Liver (tissue), 9 donors: ENCODE measurements around the gene DNAJC11. TPM values are rescaled to one million over a fixed set of nuclear protein-coding genes. Genes with fewer than 3 reads are reported as not detected.

ENCODE experiments used
- DNase-seq: peaks from one replicate; pipeline ENCODE4 v3.0.0-alpha.2; 2017; ENCODE audit warnings: low spot score
- H3K27ac ChIP-seq, 2 donors: one replicate each; pipeline ENCODE4 v1.7.0; 2013; ENCODE audit warnings: inconsistent platforms in 2 of 2, low read length in 2 of 2, control low read depth in 1 of 2, low read depth in 1 of 2, mild to moderate bottlenecking in 1 of 2
- H3K27me3 ChIP-seq, 4 donors: one replicate each; pipeline versions ENCODE4 v1.6.1 to v1.7.0; 2013; ENCODE audit warnings: low read length in 3 of 4, inconsistent platforms in 1 of 4, mild to moderate bottlenecking in 1 of 4, moderate library complexity in 1 of 4; ENCODE audit not compliant: control insufficient read depth in 4 of 4, insufficient read depth in 4 of 4
- H3K36me3 ChIP-seq, 4 donors: one replicate each; pipeline versions ENCODE4 v1.6.1 to v1.7.0; 2013; ENCODE audit warnings: low read length in 3 of 4, mild to moderate bottlenecking in 3 of 4, low read depth in 1 of 4, moderate library complexity in 1 of 4; ENCODE audit not compliant: control insufficient read depth in 4 of 4, insufficient read depth in 3 of 4
- H3K4me1 ChIP-seq, 4 donors: one replicate each; pipeline versions ENCODE4 v1.6.1 to v1.7.0; 2013; ENCODE audit warnings: low read length in 3 of 4, mild to moderate bottlenecking in 3 of 4, moderate library complexity in 1 of 4; ENCODE audit not compliant: control insufficient read depth in 4 of 4, insufficient read depth in 4 of 4
- H3K4me3 ChIP-seq, 3 donors: one replicate each; pipeline versions ENCODE4 v1.6.1 to v1.7.0; 2013; ENCODE audit warnings: low read length in 3 of 3, control low read depth in 1 of 3, low read depth in 1 of 3, mild to moderate bottlenecking in 1 of 3
- H3K9ac ChIP-seq, 2 donors: one replicate each; pipeline ENCODE4 v1.7.0; 2013; ENCODE audit warnings: low read length in 2 of 2, mild to moderate bottlenecking in 2 of 2, moderate library complexity in 2 of 2, control low read depth in 1 of 2, low read depth in 1 of 2
- H3K9me3 ChIP-seq, 4 donors: one replicate each; pipeline versions ENCODE4 v1.6.1 to v1.7.0; 2013; ENCODE audit warnings: low read length in 3 of 4; ENCODE audit not compliant: control insufficient read depth in 4 of 4
- EGR1 ChIP-seq, 2 donors: IDR thresholded peaks; 2 replicates each; pipeline ENCODE4 v1.6.1; 2016 to 2018; ENCODE audit warnings: antibody characterized with exemption in 2 of 2, low read depth in 2 of 2
- FOXA1 ChIP-seq: IDR thresholded peaks from 2 replicates; pipeline ENCODE4 v1.6.1; 2016; ENCODE audit warnings: antibody characterized with exemption
- HNF4A ChIP-seq, 2 donors: conservative IDR thresholded peaks; 2 replicates each; pipeline ENCODE4 v1.6.1; 2016; ENCODE audit warnings: antibody characterized with exemption in 2 of 2, mild to moderate bottlenecking in 2 of 2
- HNF4G ChIP-seq: IDR thresholded peaks from 2 replicates; pipeline ENCODE4 v1.6.1; 2016; ENCODE audit warnings: antibody characterized with exemption
- RAD21 ChIP-seq, 2 donors: IDR thresholded peaks; 2 replicates each; pipeline ENCODE4 v1.6.1; 2016; ENCODE audit warnings: antibody characterized with exemption in 2 of 2, mild to moderate bottlenecking in 2 of 2
- RXRA ChIP-seq, 2 donors: IDR thresholded peaks; 2 replicates each; pipeline ENCODE4 v1.6.1; 2017 to 2018; ENCODE audit warnings: antibody characterized with exemption in 2 of 2, mild to moderate bottlenecking in 1 of 2
- SP1 ChIP-seq: IDR thresholded peaks from 2 replicates; pipeline ENCODE4 v1.6.1; 2018; ENCODE audit warnings: antibody characterized with exemption, mild to moderate bottlenecking
- TAF1 ChIP-seq: conservative IDR thresholded peaks from 2 replicates; pipeline ENCODE4 v1.6.1; 2016; ENCODE audit warnings: antibody characterized with exemption, mild to moderate bottlenecking
- YY1 ChIP-seq: IDR thresholded peaks from 2 replicates; pipeline ENCODE4 v1.6.1; 2016; ENCODE audit warnings: antibody characterized with exemption, mild to moderate bottlenecking
- WGBS: extraction: QIAGEN DNeasy Blood & Tissue Kit; methylation state at CpG from one replicate; pipeline ENCODE4 v1.1.7; 2013; 5-methylcytosine and 5-hydroxymethylcytosine counted together
- polyA plus RNA-seq, 2 donors: library from polyadenylated mRNA; stranded (reverse) in 1 of 2; unstranded in 1 of 2; fragments of 200-250 nt in 1 of 2; fragments of >200 nt in 1 of 2; fragmentation: Nextera tagmentation in 1 of 2; extraction: Ambion mirVana in 1 of 2; gene quantifications; one replicate each; pipeline versions ENCODE4 v1.2.1 to v1.2.3, GENCODE V29; 2013 to 2015
- total RNA-seq, 2 donors: library from RNA; depleted of rRNA; stranded (reverse); fragments of >200 nt; gene quantifications; one replicate each; pipeline ENCODE4 v1.2.3, GENCODE V29; 2014
- TF ChIP-seq, protein P1 (sequence below): IDR thresholded peaks from 2 replicates; pipeline ENCODE4 v1.6.1; 2016; ENCODE audit warnings: antibody characterized with exemption, mild to moderate bottlenecking
- TF ChIP-seq, protein P2 (sequence below): fragments of 150-350 bp; IDR thresholded peaks from 2 replicates; pipeline ENCODE4 v1.5.1; 2017; ENCODE audit warnings: improper control_type of control experiment, low read depth, low read length; ENCODE audit not compliant: missing input control
- TF ChIP-seq, protein P3 (sequence below): IDR thresholded peaks from 2 replicates; pipeline ENCODE4 v1.6.1; 2016; ENCODE audit warnings: antibody characterized with exemption
- donor health status: healthy.
- donor health status: healthy.
- donor health status: healthy.
- donor health status: healthy.
- donor health status: healthy.

Gene DNAJC11
- total and polyA plus RNA-seq, 4 donors: 16.5 to 36.1 (median 23.8) TPM

DNA sequence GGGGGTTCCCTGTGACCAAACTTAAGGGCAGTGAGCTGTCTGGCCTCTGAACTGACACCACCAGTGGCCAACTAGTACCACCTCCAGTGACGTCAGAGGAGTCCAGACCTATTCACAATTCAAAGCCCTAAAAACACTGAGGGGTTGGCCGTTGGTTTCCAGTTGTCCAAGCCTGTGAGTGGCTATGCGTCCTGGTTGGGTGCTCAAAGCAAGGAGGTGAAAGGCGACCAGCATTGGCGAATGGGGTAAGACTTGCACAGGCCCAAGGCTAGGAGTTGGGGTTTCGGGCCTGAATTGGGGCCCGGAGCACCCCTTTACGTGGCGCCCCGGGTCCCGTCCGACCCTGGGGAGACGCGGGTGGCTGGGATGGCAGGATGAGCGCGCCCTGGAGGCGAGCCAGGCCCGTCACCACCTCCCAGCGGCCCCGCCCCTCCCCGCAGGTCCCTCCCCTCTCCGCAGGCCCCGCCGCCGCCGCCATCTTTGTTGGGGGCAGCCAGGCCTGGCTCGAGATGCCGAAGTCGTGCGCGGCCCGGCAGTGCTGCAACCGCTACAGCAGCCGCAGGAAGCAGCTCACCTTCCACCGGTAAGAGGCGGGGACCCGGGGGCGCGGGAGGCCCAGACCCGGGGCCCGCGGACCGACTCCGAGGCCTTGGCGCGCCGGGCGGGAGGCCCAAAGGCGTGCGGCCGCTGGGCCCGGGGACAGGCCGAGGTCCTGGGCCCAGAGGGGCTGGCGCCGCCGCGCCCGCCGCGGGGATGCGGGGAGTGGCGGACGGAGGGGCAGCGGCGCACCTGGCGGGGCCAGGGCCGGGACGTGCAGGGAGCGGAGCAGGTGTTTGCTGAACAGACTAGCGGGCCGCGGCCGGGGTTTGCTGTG is 76.7 kb downstream of the DNAJC11 start, which contains the start of gene THAP3:
Gene THAP3, plus strand, starts transcription at position 159 of the 874 bp plus-strand sequence. Its CDS starts 351 bp downstream, at position 510.
- H3K36me3 ChIP-seq: peaks cover 1 to 15% (median 7%) of the 10 kb centered on the region in 4 donors
- WGBS: 2% methylated on average over 73 of the region's 73 CpGs
- TF ChIP-seq SP1 (peak; percentile 55), RAD21 (IDR thresholded peaks at IDR 0.05) (peak in 1 of 2 donors; percentile 18), TAF1 (no peak), YY1 (peak; percentile 98)
- TF ChIP-seq, protein P1, sequence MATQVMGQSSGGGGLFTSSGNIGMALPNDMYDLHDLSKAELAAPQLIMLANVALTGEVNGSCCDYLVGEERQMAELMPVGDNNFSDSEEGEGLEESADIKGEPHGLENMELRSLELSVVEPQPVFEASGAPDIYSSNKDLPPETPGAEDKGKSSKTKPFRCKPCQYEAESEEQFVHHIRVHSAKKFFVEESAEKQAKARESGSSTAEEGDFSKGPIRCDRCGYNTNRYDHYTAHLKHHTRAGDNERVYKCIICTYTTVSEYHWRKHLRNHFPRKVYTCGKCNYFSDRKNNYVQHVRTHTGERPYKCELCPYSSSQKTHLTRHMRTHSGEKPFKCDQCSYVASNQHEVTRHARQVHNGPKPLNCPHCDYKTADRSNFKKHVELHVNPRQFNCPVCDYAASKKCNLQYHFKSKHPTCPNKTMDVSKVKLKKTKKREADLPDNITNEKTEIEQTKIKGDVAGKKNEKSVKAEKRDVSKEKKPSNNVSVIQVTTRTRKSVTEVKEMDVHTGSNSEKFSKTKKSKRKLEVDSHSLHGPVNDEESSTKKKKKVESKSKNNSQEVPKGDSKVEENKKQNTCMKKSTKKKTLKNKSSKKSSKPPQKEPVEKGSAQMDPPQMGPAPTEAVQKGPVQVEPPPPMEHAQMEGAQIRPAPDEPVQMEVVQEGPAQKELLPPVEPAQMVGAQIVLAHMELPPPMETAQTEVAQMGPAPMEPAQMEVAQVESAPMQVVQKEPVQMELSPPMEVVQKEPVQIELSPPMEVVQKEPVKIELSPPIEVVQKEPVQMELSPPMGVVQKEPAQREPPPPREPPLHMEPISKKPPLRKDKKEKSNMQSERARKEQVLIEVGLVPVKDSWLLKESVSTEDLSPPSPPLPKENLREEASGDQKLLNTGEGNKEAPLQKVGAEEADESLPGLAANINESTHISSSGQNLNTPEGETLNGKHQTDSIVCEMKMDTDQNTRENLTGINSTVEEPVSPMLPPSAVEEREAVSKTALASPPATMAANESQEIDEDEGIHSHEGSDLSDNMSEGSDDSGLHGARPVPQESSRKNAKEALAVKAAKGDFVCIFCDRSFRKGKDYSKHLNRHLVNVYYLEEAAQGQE: no peak

DNA sequence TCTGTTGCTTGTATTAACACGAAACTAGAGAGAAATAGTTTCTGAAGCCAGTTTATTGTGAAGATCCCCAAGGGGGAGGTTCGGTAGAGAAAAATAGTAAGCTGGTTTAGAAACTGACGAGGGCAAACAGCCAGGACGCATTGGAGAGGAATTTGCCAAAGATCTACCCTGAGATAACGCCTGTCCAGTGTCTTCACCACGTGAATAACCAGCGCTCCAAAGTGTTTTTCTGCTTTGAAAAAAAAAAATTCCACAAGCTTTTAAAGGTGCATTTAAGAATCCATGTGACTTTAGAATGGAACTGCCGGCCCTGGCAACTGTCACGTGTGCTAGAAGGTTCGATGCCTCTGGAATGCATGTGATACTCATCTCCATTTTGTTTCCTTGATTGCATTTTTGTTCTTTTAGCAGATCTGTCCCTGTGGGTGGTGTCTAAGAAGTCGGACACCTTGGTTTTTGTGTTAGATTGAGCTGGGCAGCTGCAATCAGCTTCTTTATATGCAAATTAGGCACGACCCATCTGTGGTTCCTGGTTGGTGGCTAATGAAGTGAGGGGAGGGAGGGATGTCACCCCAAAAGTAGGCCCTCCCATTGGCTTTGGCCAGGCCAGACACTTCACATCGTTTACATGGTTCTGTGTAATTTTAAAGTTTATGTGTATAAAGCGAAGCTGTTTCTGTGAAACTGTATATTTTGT is 78.2 kb downstream of the DNAJC11 start:
- Histone ChIP-seq H3K4me3 (no peak overlapping the region), H3K27me3 (no peaks in the 10 kb centered on the region), H3K4me1 (peaks cover 6 to 56% (median 41%) of the 10 kb centered on the region in 4 donors), H3K36me3 (peaks cover 0 to 7% (median 6%) of the 10 kb centered on the region in 4 donors), H3K9ac (peak overlapping the region in 1 of 2 donors; percentile 61), H3K9me3 (no peaks in the 10 kb centered on the region), H3K27ac (peak overlapping the region; percentile 64 to 68)
- DNase-seq: no peak
- TF ChIP-seq RXRA (IDR thresholded peaks at IDR 0.05): no peak
- peak in 1 of 2 donors; percentile 20 for TF ChIP-seq HNF4A (conservative IDR thresholded peaks at IDR 0.05)
- 53% methylated on average over 14 of the region's 14 CpGs for WGBS

More for the DNA sequence above, 76.7 kb downstream of the DNAJC11 start, which contains the start of gene THAP3:
- Histone ChIP-seq H3K4me3 (peak within 1 kb of the TSS; percentile 51 to 86 (median 67)), H3K4me1 (peaks cover 6 to 56% (median 41%) of the 10 kb centered on the region in 4 donors), H3K27me3 (no peaks in the 10 kb centered on the region), H3K9me3 (no peaks in the 10 kb centered on the region), H3K27ac (peak within 1 kb of the TSS; percentile 64 to 75), H3K9ac (peak within 1 kb of the TSS; percentile 23 to 56)
- DNase-seq: peak; percentile 91

DNA sequence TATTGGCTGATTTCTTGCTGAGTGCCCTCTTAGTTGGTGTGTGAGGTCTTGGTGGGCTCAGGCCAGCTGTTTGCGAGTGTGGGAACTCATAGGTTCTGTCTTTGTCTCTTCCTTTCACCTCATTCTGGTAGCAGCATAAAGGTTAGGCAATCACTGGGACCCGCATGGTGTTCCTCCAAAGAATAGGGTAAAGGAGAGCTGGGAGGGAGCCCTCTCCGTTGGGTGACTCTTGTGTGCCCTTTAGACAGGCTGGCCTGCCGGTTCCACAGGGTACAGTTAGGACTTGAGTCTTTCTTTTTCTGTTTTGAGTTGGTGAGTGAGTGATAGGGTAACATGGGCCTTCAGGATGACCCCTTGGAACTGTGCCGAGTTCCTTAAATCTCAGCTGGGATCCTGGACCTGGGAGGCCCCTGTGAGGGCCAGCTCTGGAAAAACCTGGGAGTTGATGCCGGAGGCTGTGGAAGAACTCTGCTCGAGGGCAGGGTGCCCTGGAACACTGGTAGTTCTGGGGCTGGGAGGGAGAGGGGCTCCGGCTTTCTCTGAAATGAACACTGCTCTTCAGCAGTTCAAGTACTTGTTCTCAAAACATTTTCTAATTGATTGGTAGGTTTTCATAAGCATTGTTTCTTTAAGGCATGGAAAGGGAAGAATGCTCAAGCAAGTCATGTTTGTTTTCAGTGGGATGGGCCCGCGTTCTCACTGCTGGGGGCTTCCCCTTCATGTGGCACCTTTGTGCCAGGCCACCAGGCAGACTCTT is 79.0 kb downstream of the DNAJC11 start:
- 61% methylated on average over 10 of the region's 10 CpGs for WGBS
- TF ChIP-seq HNF4G (no peak), HNF4A (conservative IDR thresholded peaks at IDR 0.05) (no peak), EGR1 (IDR thresholded peaks at IDR 0.05; ENCODE audit: low read depth in 2 of 2) (no peak), RXRA (IDR thresholded peaks at IDR 0.05) (no peak), RAD21 (IDR thresholded peaks at IDR 0.05) (no peak), FOXA1 (no peak), YY1 (no peak), SP1 (no peak), TAF1 (no peak)
- TF ChIP-seq, protein P2, sequence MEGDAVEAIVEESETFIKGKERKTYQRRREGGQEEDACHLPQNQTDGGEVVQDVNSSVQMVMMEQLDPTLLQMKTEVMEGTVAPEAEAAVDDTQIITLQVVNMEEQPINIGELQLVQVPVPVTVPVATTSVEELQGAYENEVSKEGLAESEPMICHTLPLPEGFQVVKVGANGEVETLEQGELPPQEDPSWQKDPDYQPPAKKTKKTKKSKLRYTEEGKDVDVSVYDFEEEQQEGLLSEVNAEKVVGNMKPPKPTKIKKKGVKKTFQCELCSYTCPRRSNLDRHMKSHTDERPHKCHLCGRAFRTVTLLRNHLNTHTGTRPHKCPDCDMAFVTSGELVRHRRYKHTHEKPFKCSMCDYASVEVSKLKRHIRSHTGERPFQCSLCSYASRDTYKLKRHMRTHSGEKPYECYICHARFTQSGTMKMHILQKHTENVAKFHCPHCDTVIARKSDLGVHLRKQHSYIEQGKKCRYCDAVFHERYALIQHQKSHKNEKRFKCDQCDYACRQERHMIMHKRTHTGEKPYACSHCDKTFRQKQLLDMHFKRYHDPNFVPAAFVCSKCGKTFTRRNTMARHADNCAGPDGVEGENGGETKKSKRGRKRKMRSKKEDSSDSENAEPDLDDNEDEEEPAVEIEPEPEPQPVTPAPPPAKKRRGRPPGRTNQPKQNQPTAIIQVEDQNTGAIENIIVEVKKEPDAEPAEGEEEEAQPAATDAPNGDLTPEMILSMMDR: no peak
- TF ChIP-seq, protein P3, sequence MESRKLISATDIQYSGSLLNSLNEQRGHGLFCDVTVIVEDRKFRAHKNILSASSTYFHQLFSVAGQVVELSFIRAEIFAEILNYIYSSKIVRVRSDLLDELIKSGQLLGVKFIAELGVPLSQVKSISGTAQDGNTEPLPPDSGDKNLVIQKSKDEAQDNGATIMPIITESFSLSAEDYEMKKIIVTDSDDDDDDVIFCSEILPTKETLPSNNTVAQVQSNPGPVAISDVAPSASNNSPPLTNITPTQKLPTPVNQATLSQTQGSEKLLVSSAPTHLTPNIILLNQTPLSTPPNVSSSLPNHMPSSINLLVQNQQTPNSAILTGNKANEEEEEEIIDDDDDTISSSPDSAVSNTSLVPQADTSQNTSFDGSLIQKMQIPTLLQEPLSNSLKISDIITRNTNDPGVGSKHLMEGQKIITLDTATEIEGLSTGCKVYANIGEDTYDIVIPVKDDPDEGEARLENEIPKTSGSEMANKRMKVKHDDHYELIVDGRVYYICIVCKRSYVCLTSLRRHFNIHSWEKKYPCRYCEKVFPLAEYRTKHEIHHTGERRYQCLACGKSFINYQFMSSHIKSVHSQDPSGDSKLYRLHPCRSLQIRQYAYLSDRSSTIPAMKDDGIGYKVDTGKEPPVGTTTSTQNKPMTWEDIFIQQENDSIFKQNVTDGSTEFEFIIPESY: no peak
- no peaks in the 10 kb centered on the region for H3K9me3 ChIP-seq
- H3K36me3 ChIP-seq: peaks cover under 1 to 7% (median 5%) of the 10 kb centered on the region in 4 donors
- no peak for DNase-seq
- H3K4me3 ChIP-seq: no peak overlapping the region
- peak overlapping the region; percentile 8 to 68 for H3K27ac ChIP-seq
- H3K4me1 ChIP-seq: peaks cover 6 to 56% (median 41%) of the 10 kb centered on the region in 4 donors
- H3K9ac ChIP-seq: peak overlapping the region in 1 of 2 donors; percentile 61
- H3K27me3 ChIP-seq: no peaks in the 10 kb centered on the region
